Pancreas (tissue), 10 donors: ENCODE data around the gene FAM20A. TPM values are rescaled to one million over a fixed set of nuclear protein-coding genes. Genes with fewer than 3 reads are reported as not detected.

Source experiments
- ATAC-seq, 4 donors: fragments of 200-7000 bp; cut with Tn5 transposase; one replicate each; pipeline versions ENCODE4 v1.8.0 to v1.9.1; 2020; ENCODE audit warnings: mild to moderate bottlenecking in 4 of 4, moderate library complexity in 4 of 4
- DNase-seq, 6 donors: peaks; one replicate each; pipeline ENCODE4 v3.0.0-alpha.2; 2020
- FAIRE-seq: peaks from 2 replicates; lab custom pipeline; 2012; peaks lifted over from hg19 to GRCh38; lab: Jason Lieb, UNC
- H3K27ac ChIP-seq, 4 donors: fragments of 200-600 bp; sonication (generic); 1 replicate in 3 of 4; 2 replicates in 1 of 4; pipeline versions ENCODE4 v1.5.0 to v1.8.0; 2020
- H3K27me3 ChIP-seq, 4 donors: fragments of 200-600 bp; one replicate each; pipeline ENCODE4 v1.8.0; 2021
- H3K36me3 ChIP-seq, 3 donors: fragments of 200-600 bp; sonication (generic) in 1 of 3; one replicate each; pipeline versions ENCODE4 v1.5.0 to v1.8.0; 2020 to 2021
- H3K4me1 ChIP-seq, 3 donors: fragments of 200-600 bp; one replicate each; pipeline ENCODE4 v1.8.0; 2021
- H3K4me3 ChIP-seq, 4 donors: fragments of 200-600 bp; sonication (generic) in 2 of 4; one replicate each; pipeline versions ENCODE4 v1.5.0 to v1.8.0; 2020 to 2021
- H3K9me3 ChIP-seq, 4 donors: fragments of 200-600 bp; one replicate each; pipeline ENCODE4 v1.8.0; 2021
- CTCF ChIP-seq, 4 donors: fragments of 200-600 bp; sonication (generic) in 3 of 4; IDR thresholded peaks; one replicate each; pipeline versions ENCODE4 v1.5.0 to v1.8.0; 2021; ENCODE audit warnings: antibody characterized with exemption in 4 of 4
- WGBS, 2 donors: extraction: QIAGEN DNeasy Blood & Tissue Kit; methylation state at CpG; one replicate each; pipeline ENCODE4 v1.1.7; 2013; 5-methylcytosine and 5-hydroxymethylcytosine counted together
- intact Hi-C, 3 donors: fragments of 100-400 bp; cut with DNase I; formaldehyde crosslinking; loops; one replicate each; pipeline versions ENCODE4 v1.11.1 to v1.14.2; 2022
- polyA plus RNA-seq, 2 donors: library from polyadenylated mRNA; stranded (reverse); fragments of 200-250 nt; gene quantifications; one replicate each; pipeline ENCODE4 v1.2.3, GENCODE V29; 2013
- total RNA-seq, 6 donors: library from RNA; stranded (reverse); fragmentation: NEBNext Ultra II Directional in 4 of 6; extraction: Animal tissue kit (Norgen Biotek cat#: 25700) in 4 of 6; gene quantifications; one replicate each; pipeline versions ENCODE4 v1.2.1 to v1.2.4, GENCODE V29; 2021 to 2023
- donor health status: healthy with polysubstance abuse.
- donor health status: DM: no; HTN: no; CAD: no; lungs with moderate emphysema.
- donor health status: DM: no; HTN: no; CAD: no.
- donor health status: control.
- donor health status: control.
- donor health status: Bipolar disorder and iron deficiency.
- donor health status: DM: yes; HTN: yes; CAD: no.
- donor health status: DM: no; HTN: no; CAD: no.
- donor health status: DM: no; HTN: no; CAD: no.
- donor health status: DM: yes; HTN: yes; CAD: no.

Gene FAM20A
- total and polyA plus RNA-seq, 8 donors = 0.46 to 9.0 (median 3.9) TPM

- Histone ChIP-seq H3K4me1 (peaks cover 0 to 22% (median 8%) of the 10 kb centered on the region in 3 donors), H3K9me3 (no peaks in the 10 kb centered on the region), H3K27me3 (no peaks in the 10 kb centered on the region), H3K27ac (peak overlapping the region; percentile 58 to 85 (median 75)), H3K36me3 (no peaks in the 10 kb centered on the region), H3K4me3 (peak overlapping the region in 2 of 4 donors; percentile 4 to 22)
- peak; percentile 80 to 87 (median 84) for ATAC-seq
- peak in 4 of 6 donors; percentile 54 to 71 (median 65) for DNase-seq
- no peak for TF ChIP-seq CTCF (IDR thresholded peaks at IDR 0.05)
- FAIRE-seq = no peak
- 16 to 20% methylated on average over 12 of the region's 12 CpGs for WGBS, 2 donors
- intact Hi-C loops = no loop called here
Observed at GRCh38 chr17:68491381-68492231, 109.6 kb downstream of the FAM20A start.

- 84 to 85% methylated on average over 4 of the region's 4 CpGs for WGBS, 2 donors
- TF ChIP-seq CTCF (IDR thresholded peaks at IDR 0.05) = no peak
- intact Hi-C loops = no loop called here
- Histone ChIP-seq H3K4me1 (peaks cover 0 to 22% (median 8%) of the 10 kb centered on the region in 3 donors), H3K4me3 (no peak overlapping the region), H3K36me3 (no peaks in the 10 kb centered on the region), H3K27me3 (no peaks in the 10 kb centered on the region), H3K9me3 (no peaks in the 10 kb centered on the region), H3K27ac (no peak overlapping the region)
- no peak for ATAC-seq
- DNase-seq = no peak
- no peak for FAIRE-seq
Observed at GRCh38 chr17:68489919-68490318, 111.2 kb downstream of the FAM20A start.

Other genes starting within 250 kb of the FAM20A start
- gene WIPI1, start 143.9 kb downstream of the FAM20A start, total RNA-seq = 10 to 100 TPM; 23.3 to 32.2 (median 27.1) TPM
- gene WIPI1, start 143.9 kb downstream of the FAM20A start, polyA plus RNA-seq = 10 to 100 TPM; 14.0 to 15.7 TPM
- gene PRKAR1A, start 88.9 kb downstream of the FAM20A start, total RNA-seq = 100 to 1,000 TPM in 2 of 6 donors, 10 to 100 TPM in 4; 63.5 to 137 (median 82.6) TPM
- 10 to 100 TPM; 22.6 to 72.9 TPM for gene PRKAR1A, start 88.9 kb downstream of the FAM20A start, polyA plus RNA-seq